NCI-H1417 (cell line): Measurements from ENCODE around the gene SUMF1.
A peak's percentile ranks its signal among the peaks of the same experiment; 100 is the strongest.

Experiments
- DNase-seq, 3 experiments: peaks; one replicate each; lab custom pipeline; 2025; lab: John Stamatoyannopoulos, UW

SUMF1 gene

DNA sequence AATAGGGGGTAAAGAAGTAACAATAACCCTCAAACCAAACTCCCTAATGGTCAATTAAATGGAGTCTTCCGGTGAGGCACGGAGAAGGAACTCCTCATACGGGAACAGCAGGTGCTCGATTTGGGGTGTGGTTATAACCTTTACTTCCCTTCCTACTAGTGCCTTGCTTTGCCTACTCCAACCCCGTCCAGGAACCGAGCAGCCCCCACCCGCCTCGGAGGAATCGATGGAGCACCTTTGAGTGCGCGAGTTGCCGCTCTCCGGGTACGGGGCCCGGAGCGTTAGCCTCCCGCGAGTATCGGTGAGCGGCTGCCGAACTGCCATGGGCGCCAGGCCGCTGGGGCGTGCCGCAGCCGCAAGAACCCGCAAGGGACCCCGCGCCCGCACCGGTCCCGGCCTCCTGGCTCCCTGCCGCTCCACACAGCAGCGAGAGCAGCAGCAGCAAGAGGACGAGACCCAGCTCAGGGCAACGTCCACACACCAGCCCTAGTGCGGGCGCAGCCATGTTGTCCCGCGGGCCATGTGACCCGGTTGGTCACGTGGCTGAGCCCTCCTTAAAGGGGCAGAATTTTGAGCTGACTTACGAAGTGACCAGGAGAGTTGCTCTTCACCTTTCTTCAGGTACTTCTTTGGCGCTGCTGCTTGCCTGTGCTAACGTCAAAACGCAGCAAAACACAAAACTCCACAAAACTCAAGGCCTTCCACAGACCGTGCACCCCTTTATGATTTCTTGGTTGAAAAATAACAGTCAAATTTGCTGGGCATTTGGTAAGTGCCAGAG is at the start of gene SUMF1:
Gene SUMF1 (minus strand): TSS at position 529 of the 781 bp plus-strand sequence. CDS start 24 bp downstream, at position 505.
- DNase-seq = peak; percentile 71 to 77 (median 75)

DNA sequence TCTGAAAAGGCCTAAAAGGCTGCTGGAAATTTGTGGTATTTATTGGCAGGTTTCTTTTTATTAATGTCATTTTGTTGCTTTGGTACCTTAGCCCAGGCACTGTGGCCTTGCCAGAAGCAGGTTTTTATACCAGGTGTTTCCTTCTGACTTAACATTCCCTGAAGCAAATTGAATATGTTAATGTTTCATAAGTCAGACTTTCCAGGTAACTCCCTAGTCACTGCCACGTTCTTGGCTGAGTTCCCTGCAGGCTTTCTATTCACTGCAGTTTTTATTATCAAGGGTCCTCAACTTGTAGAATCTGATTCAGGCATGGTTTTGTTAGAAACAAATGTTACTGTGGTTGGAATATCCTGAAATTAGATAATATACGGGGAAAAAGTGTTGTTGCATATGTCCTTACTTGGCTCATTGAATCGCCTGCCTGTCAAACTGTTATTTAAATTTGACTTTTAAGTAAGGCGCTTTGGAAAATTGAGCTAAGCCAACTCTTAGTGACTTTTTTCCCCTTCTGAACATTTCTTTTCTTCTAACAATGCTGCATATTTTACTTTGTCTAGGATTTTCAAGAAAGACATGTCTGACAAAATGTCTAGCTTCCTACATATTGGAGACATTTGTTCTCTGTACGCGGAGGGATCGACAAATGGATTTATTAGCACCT is 49.0 kb upstream of the SUMF1 start:
- no peak for DNase-seq

DNA sequence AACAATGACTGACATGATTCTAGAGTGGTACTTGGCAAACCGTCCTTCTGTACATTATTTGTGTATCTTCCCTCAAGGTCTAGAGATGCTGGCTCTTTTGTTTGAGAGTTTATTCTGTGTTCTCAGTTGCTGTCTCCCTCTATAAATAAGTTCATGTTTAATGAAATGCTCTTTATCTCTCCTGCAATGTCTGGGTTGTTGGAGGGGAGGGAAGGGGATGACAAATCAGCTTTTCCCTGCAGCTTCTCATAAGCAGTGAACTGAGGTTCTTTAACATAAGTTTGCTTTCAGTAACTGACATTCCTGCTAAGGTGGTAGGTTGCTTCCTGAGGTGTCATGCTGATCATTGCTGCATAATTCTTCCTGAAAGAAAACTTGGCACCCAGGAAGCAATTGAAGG is 47.8 kb upstream of the SUMF1 start:
- no peak for DNase-seq

DNA sequence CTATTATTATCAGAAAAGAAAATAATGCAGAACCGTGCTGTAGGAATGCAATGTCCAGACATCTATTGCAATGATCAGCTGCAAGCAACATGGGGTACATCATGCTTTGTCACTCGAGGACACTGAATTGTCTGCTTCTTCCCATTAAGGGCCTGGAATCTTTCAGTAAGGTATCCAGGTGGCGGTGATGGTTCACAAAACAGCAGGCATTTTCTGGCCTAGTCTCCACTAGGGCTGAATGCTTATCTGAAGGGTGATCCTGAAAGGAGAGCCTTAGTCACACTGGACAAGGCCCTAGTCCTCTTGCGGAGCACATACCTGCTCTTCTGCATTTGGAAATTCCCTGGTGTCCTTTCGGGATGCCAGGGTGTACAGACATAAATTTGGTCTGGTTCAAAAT is 47.3 kb upstream of the SUMF1 start:
- no peak for DNase-seq

DNA sequence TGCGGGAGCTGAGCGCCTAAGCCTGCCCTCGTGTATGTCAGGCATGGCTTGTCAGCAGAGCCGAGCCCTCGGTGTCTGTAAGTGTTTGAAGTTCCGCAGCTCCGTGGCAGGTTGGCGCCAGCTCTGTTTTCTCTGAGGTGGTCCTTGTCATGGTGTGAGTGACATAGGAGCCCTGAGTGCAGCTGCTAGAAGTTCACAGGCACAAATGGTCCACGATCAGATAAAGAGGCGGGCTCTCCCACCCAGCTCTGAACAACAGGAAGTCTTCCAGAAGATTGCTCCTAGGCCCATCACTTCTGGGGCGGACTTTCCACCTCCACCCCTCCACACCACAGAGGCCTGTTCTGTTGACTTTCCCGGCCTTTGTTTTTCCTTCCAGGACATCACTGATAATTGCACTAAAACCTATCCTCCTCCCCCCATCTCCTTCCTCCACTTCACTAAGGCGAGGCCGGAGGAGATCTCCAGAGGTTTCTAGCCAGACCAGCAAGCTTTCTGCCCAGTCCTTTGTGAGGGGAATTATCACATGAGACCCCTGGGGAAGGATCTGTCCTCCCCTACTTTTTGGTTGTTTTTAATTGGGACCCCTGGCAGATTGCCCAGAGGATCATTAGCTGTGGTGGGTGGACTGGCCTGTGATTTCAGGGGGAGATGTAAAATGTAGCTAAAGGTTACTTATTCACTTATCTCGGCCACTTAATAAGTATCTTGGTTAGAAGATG is 46.0 kb upstream of the SUMF1 start:
- peak in 1 of 3 experiments; percentile 1 for DNase-seq

DNA sequence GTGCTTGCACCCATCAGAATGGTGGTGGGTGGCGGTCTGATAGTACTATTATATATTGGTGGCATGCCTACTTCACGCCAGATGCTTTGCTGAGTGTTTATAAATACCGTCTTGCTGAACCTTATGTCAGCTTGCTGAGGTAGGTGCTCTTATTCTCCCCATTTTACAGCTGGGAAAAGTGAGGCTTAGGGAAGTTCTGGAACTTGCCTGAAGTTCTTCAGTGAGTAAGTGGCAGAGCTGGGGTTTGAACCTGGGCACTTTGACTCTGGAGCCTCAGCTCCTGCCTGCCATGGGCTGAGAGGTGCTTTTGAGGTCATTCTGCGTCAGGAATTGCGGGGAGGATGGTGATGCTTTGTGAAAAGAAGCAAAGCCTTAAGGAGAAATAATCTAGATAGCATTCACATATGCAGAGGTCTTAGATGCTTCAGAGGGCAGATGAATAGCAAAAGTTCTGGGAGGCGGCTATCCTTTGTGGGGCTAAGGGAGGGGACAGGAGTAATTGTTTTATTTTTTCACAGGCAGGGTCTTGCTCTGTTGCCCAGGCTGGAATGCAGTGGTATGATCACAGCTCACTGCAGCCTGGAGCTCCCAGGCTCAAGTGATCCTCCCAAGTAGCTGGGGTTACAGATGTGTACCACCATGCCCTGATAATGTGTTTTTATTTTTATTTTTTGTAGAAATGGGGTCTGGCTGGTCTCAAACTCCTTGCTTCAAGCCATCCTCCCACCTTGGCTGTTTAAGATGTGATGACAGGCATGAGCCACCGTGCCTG is 44.6 kb upstream of the SUMF1 start:
- DNase-seq = no peak

DNA sequence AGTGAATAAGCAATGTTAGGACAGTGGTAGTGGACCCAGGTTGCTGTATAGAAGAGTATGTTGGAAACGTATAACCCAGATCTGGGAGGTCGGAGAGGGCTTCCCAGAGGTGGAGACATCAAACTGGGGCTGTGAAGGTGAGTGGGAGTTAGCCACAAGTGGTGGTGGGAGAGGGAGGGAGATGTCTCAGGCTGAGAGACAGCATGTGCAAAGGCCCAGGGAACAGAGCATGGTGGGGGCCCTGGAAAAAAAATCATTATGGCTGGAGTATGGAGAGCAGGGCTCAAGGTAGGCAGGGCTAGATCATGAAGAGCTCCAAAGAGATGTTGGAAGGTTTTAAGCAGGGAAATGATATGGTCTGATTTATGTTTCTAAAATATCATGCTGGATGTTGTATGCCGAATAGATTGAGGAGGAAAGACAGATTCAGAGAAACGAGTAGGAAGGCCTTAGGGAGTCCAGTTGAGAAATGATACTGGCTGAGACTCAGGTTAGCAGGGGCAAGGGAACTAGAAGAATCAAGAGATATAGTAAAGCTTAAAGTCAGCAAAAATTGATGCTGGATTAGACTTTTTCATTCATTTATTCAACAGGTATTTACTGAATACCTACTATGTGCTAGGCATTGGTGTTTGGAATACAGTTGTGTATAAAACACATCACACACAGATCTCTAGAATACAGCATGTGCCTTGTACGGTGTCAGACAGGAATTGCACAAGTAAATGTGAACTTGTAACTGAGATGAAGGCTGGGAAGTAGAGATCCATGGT is 43.1 kb upstream of the SUMF1 start:
- DNase-seq = no peak

DNA sequence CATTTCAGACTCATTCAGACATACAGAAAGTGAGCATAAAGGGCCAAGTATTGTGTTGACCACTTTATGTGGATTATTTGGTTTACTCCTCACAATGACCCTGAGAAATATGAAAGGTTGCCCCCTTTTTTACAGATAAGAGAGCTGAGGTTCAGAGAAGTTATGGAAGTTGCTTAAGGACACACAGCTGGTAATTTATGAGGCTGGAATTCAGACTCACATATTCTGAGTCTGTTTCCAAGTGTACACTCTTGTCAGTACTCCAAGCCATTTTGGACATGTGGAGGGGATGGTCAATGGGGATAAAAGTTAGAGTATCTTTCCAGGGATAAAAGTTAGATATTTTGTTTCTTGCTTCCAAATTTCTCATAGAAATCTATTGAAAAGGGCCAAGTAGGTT is 42.0 kb upstream of the SUMF1 start:
- no peak for DNase-seq

DNA sequence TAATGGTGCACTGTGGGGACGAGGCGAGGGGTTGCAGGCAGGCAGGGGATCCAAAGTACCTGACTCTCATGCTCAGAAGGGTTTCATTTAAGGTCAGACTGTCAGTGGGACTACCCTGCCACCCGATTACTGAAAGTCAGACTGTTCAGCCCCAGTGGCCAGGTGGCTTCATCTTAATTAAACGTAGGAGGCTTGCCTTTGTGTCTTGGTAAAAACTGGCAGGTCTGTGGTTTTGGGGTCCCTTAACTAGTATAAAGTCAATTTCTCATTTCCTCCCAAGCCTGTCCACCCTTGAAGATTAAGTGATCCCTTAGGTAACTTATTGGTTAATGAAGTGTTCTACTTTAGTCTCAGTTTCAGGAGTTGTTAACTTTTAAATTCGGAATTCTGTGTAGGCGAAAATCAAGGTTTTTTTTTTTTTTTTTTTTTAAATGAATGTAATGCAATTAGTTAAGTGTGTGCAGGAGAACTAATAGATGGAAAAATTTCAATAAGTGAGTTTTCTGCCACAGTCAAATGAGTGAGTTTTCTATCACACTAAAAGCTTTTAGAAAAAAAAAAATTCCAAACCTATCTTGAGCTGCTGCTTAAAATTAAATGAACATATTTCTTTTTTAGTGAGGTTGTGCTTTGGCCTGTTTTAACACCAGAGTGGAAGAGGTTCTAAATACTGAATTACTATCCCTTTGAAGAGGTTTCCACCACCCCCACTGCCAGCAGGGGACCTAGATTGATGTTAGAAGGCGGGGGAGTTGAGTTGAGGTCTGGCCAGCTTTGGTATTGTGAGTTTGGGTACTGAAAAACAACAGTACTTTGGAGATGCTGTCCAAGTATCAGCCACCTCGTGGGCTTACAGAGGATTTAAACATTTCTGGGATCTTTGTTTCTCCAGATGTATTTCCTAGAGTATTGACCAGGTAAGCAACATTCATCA is 41.2 kb upstream of the SUMF1 start:
- no peak for DNase-seq

DNA sequence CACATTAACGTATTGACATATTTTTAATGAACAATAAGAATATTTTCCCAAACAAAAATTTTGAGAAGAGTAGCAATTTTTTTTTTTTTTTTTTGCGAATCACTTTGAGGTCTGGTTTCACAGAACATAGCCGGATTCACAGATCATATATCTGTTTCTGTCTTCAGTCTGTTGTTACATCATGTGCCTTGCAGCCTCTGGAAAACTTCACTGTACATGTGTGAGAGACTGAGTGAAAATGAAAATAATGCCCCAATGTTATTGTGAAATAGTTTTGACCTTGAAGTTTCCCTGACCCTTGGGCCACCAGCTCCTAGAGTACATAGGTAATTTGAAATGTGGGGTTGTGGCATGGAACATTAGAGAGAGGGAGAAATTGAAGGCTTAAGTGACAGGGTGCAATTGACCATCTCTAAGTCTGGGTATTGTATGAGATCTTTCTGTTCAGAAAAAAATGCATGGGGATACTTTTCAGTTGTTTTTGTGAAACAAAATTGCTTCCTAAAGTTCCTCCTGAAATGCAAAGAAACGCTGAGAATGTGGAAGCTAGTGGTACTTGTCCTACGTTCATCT is 40.0 kb upstream of the SUMF1 start:
- DNase-seq = no peak

DNA sequence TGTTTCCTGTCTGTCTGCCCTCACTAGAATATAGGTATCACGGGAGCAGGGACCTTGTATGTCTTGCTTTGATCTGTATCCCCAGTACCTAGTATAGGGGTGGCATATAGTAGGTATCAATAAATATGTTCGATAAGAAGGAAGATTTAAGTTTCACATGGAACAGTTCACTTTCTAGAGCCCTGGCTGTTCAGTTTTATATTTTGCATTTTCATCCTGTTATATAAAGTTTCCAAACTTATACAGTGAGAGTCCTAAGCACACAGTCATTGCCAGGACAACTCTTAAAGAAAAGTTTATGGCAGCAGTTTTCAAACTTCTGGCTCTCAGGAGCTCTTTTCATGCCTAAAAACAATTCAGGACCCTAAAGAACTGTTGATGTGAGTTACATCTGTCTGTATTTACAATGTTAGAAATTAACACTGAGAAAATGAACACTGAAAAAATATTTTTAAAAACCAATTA is 39.5 kb upstream of the SUMF1 start:
- DNase-seq = no peak

DNA sequence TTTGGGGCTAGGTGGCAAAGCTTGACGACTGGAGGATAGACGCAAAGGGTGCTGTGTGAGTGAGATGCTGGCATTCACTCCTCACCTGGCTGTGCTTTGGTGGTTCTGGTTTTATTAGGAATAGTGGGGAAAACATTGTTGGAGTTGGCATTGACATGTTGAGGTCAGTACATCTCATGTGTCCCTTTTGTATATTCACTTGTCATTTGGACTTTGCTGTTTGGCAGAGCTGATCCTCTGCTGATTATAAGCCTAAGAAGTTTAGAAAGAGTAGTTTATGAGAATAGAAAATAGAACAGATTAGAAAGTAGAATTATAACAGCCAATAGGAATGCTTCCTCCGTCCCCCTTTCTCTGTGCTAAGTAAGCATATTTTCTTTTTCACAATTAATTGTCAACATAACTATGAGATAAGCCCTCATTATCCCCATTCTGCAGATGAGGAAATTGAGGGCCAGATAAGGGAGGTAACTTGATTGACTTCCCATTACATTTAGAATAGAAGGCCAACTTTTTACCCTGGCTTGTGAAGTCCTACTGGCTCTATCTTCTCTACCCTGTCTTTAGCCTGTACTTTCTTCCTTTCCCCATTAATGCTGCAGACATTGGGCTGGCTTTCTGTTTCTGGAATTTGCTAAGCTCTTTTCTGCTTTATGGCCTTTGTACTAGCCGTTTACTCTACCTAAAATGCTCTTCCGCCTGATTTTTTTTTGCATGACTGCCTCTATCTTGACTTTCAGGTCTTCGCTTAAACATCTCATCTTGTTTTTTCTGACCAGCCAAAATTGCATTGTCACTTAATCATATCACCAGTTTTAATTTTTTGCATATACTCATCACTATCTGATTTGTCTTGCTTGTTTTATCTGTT is 38.9 kb upstream of the SUMF1 start:
- DNase-seq = no peak

DNA sequence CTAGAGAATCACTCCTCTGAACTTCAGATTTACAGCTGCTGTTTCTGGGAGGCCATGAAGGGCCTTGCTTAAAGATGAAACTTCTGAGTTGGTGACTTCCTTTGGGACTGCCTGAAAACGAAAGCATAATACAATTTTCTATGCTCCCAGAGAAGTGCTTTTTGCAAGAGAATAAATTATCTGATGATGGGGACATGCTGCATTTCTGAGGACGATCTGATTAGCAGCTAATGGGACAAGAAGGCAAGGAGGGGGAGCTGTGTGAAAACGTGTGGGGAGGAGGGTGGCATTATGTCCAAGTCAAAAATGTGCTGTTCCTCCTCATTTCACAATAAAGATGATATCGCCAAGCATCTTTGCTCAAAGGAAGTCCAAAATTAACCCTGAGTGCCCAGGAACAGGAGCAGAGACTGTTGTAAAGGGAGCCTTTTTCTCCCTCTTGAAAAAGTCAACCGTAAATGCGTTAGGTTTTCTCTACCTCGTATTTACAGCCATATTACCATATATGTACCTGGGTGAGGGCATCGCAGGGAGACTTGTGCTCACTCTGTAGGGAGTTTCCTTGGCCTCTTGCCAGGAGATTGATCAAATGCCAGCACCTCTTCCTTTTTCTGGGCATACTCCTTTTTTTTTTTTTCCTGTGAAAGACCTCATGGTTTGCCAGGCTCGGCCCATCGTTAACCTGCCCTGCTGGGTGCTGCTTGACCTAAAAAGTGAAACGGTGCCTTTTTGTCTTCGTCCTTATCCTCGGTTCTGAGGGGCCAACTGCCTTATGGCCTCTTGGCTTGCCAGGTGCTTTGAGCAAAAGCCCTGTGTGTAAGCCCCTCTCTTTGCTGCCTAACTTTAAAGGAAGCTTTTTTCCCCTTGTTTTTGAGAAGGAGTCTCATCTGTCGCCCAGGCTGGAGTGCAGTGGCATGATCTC is 37.5 kb upstream of the SUMF1 start:
- DNase-seq = peak in 1 of 3 experiments; percentile 2

DNA sequence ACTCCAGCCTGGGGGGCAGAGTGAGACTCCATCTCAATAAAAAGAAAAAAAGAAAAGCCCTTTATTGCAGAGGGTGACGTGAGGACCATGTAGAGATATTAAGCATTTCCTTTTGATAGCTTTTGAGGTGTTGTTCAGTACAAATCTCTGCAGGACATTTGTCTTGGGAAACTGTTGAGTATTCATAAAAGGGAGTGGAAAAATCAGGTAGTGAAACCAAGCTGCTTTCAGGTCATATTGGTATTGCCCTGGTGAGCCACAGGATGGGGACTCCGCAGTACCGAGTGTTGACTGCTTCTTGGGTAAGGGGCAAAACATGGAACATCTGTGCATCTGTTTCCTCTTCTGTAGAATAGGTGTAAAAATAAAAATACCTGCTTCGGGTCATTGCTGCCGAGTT is 36.0 kb upstream of the SUMF1 start:
- DNase-seq = no peak

DNA sequence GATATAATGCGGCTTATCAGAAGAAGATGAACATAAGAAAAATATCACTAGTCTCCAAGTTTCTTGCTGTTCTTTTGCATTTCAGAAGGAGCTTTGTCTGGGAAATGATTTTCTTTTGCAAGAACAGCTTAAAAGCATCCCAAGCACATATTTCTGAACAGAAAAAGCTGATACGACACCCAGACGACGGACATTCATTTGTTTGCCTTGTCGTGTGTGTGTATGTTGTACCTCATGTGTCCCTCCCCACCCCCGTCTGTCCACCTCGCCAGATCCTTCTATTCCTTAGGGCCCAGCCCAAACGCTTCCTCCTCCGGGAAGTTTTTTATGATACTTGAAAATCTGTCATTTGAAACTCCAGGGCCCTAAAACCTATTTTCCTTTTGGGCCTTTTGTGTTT is 34.9 kb upstream of the SUMF1 start:
- no peak for DNase-seq

DNA sequence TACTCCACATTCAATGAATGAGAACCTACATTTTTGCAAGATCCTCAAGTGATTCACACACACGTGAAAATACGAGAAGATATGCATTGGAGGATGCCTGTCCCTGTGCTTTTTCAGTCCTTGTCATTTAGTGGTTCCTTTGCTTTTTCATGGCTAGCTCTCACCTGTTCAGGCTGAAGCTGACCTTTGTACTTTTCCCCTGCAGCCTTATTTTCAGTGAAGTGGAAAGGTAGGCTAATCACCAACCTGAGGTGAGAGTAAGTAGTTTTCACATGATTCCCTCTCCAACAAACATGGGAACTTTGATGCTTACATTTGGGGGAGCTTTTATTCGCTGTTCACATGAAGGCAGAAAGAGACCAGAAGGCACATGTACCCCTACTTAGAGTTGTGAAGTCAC is 34.4 kb upstream of the SUMF1 start:
- no peak for DNase-seq

DNA sequence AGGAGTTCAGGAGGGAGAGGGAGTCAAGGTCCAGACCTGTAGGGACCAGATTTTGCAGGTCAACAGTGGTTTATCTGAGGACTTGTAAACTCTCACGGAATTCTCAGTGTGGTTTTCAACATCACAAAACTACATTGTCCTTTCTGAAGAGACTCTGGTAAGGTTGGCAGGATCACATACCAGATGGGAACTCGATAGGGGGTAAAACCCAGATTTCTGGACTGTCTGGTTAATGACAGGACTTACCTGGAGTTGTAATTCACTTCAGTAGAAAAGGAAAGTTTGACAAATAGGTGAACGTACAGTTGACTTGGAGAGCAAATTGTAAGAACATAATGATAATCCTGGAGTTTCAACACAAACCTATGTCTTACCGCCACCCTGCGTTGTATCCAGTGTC is 31.4 kb upstream of the SUMF1 start:
- no peak for DNase-seq

DNA sequence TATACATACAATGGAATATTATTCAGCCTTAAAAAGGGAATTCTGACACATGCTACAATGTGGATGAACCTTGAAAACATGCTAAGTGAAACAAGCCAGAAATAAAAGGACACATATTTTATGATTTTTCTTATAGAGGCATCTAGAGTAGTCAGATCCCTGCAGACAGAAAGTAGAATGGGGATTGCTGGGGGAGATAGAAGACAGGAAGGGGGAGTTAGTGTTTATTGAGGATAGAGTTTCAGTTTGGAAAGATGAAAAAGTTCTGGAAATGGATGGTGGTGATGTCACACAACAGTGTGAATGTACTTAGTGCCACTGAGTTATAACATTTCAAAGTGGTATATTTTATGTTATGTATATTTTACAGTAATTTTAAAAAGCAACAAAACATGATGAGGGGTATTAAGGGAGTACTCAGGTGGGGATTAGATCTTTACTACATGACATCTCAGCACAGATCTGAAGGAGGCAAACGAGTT is 30.8 kb upstream of the SUMF1 start:
- DNase-seq = no peak
